Subcutaneous abdominal adipose tissue (tissue), 5 donors: ENCODE data around the gene APOC3.

Experiments used
- H3K27ac ChIP-seq: one replicate; pipeline ENCODE4 v1.7.0; 2013; ENCODE audit warnings: low read depth, mild to moderate bottlenecking, inconsistent platforms, low read length, moderate library complexity
- H3K27me3 ChIP-seq, 5 donors: one replicate each; pipeline ENCODE4 v1.7.0; 2013; ENCODE audit warnings: low read length in 5 of 5, inconsistent platforms in 1 of 5; ENCODE audit not compliant: control insufficient read depth in 5 of 5, insufficient read depth in 4 of 5
- H3K36me3 ChIP-seq, 5 donors: one replicate each; pipeline ENCODE4 v1.7.0; 2013; ENCODE audit warnings: low read length in 5 of 5; ENCODE audit not compliant: control insufficient read depth in 5 of 5, insufficient read depth in 5 of 5
- H3K4me1 ChIP-seq, 5 donors: one replicate each; pipeline ENCODE4 v1.7.0; 2013; ENCODE audit warnings: low read length in 5 of 5, mild to moderate bottlenecking in 3 of 5, moderate library complexity in 1 of 5; ENCODE audit not compliant: control insufficient read depth in 5 of 5, insufficient read depth in 5 of 5
- H3K4me3 ChIP-seq, 5 donors: one replicate each; pipeline ENCODE4 v1.7.0; 2013; ENCODE audit warnings: low read length in 5 of 5, low read depth in 1 of 5
- H3K9ac ChIP-seq, 5 donors: one replicate each; pipeline ENCODE4 v1.7.0; 2013; ENCODE audit warnings: low read length in 5 of 5, mild to moderate bottlenecking in 4 of 5, moderate library complexity in 3 of 5
- H3K9me3 ChIP-seq, 5 donors: one replicate each; pipeline ENCODE4 v1.7.0; 2013; ENCODE audit warnings: low read length in 5 of 5; ENCODE audit not compliant: control insufficient read depth in 5 of 5
- donor health status: healthy.
- donor health status: healthy.
- donor health status: healthy.
- donor health status: healthy.
- donor health status: healthy.

The APOC3 gene

DNA sequence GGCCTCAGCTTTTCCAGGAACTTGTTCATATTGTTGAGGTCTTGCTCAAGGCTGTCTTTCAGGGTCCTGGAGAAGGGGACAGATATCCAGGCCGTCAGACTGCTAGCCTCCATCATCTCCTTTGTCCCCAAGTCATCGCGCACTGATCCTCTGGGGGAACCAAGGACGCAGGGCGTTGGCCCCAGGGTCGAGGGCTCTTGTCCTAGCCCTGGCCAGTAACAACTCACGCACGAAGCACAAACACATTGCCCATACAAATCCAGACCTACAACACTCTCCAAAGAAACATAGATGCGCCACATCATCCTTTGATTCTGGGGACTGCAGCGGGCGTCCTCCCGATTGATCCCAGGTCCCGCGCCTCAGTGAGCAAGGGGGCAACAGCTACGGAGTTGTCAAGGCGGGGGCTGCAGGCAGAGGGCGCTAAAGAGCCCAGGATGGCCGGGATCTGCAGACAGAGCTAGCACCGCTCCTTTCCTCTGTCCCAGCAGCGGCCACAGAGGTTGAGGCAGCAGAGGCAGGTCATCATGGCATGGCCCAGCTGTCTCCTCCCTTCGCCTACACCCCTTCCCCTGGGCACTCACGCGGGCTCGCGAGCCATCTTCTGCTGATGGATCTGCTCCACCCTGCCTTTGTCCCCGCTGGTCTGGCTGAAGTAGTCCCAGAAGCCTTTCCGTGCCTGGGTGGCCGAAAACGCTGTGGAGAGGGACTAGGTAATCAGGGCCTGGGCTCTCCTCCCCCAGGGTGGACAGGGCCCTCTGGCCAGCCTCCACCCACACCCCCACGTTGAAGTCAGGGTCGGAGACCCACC, 38.5 kb upstream of the APOC3 start:
- H3K36me3 ChIP-seq, result peaks cover 0 to 4% (median 2%) of the 10 kb centered on the region in 5 donors
- H3K9me3 ChIP-seq, result no peaks in the 10 kb centered on the region
- H3K4me3 ChIP-seq, result peak overlapping the region in 4 of 5 donors; percentile 41 to 54 (median 48)
- H3K4me1 ChIP-seq, result peaks cover 11 to 48% (median 38%) of the 10 kb centered on the region in 5 donors
- no peaks in the 10 kb centered on the region for H3K27me3 ChIP-seq
- H3K27ac ChIP-seq, result no peak overlapping the region
- peak overlapping the region in 1 of 5 donors; percentile 21 for H3K9ac ChIP-seq

DNA sequence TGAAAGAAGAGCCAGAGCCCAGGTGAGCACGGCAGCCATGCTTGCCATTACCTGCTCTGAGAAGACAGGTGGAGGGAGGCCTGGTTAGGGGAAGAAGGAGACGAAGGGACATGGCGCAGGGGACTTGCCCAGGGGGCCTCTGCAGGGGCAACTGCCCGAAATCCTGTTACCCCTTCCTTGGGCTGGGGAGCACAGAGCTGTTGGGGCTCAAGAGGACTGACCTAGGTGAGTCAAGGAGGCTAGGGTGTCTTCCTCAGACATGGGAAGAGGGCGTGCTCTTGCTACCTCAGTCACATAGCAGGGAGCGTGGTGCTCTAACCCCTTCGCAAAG, 37.9 kb upstream of the APOC3 start, which contains the start of gene APOA5:
Gene APOA5 (minus strand): TSS at position 67 of the 331 bp plus-strand sequence. CDS start 19 bp downstream, at position 48.
- H3K4me3 ChIP-seq, result peak within 1 kb of the TSS in 4 of 5 donors; percentile 41 to 54 (median 48)
- H3K4me1 ChIP-seq, result peaks cover 8 to 42% (median 36%) of the 10 kb centered on the region in 5 donors
- peak within 1 kb of the TSS in 1 of 5 donors; percentile 21 for H3K9ac ChIP-seq
- H3K27me3 ChIP-seq, result no peaks in the 10 kb centered on the region
- no peaks in the 10 kb centered on the region for H3K36me3 ChIP-seq
- H3K9me3 ChIP-seq, result no peaks in the 10 kb centered on the region
- no peak within 1 kb of the TSS for H3K27ac ChIP-seq

DNA sequence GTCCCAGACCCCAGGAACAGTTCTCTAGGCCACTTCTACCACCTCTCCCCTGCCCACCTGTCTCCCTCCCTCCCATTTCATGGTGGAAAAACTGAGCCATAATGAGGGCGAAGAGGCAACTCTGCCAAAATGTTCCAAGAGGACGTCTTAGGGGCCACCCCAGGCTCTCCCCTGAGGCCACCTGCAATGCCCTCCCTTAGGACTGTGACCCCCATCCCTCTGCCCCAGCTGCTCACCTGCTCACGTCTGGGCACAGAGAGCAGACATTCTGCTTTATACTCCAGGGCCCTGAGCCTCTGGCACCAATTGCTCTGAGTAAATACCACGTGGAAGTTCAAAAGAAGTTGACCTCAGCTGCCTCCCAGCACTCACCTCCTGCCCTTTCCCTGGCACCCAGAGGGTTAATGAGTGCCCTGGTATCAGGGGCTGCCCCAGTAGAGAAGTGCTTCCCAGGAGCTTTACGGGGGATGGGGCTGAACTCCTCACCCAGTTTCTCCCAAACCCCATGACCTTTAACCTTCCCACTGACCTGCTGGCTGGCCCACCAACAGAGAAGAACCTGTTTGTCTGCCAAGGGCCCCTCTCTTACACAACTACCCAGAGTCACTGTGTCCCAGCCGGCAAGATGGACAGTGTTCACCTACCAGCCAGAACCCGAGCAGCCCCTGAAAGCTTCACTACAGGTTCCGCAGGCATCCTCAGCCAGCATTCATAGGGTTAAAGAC, 37.4 kb upstream of the APOC3 start:
- Histone ChIP-seq H3K9ac (no peak overlapping the region), H3K36me3 (no peaks in the 10 kb centered on the region), H3K4me1 (peaks cover 4 to 37% (median 30%) of the 10 kb centered on the region in 5 donors), H3K27ac (no peak overlapping the region), H3K27me3 (no peaks in the 10 kb centered on the region), H3K9me3 (no peaks in the 10 kb centered on the region), H3K4me3 (no peak overlapping the region)

DNA sequence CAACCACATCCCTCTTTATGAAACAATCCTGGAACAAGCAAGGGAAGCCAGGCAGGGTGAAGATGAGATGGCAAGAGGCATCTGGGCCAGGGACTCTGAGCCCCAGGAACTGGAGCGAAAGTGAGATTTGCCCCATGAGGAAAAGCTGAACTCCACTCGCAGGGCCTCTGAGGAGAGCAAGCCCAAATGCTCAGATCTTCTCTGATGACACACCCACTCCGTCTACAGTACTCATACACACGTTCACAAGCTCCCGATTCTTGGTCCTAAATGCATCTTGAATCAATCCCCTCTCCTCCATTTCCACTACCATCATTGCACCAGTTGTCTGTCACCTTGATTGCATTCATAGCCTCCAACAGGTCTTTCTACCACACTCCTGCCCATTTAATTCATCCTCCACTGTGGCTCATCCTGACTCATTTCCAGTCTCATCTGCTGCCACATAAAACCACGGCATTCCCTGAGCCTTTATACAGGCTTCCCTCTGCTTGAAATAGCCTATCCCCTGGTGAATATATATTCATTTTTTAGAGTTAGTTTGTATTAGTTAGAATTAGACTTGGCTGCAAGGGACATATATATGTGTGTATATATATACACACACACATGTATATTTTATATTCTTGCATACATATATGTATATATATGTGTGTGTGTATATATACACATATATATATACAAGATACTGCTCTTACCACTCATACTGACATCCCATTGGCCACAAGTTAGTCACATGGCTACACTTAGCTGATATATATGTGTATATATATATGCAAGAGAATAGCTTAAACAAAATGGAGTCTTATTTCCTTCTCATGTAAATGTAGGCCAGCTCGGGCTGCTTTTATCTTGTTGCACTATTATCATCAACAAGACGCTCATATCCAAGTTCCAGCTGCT, 36.6 kb upstream of the APOC3 start:
- Histone ChIP-seq H3K27me3 (no peaks in the 10 kb centered on the region), H3K27ac (no peak overlapping the region), H3K9ac (no peak overlapping the region), H3K9me3 (no peaks in the 10 kb centered on the region), H3K36me3 (no peaks in the 10 kb centered on the region), H3K4me1 (peaks cover 4 to 34% (median 26%) of the 10 kb centered on the region in 5 donors), H3K4me3 (no peak overlapping the region)

DNA sequence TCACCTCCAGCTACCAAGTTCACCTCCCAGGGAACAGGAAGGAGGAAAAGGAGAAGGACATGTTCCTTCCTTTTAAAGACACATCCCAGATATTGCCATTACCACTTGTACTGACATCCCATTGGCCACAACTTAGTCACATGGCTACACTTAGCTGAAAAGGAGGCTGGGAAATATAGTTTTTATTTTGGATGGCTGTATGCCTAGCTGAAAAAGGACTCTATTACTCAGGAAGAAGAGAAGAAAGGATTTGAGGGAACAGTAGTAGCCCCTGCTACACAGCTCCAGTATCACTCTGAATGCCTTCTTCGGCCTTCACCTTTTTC, 36.0 kb upstream of the APOC3 start:
- Histone ChIP-seq H3K4me3 (no peak overlapping the region), H3K27ac (no peak overlapping the region), H3K36me3 (no peaks in the 10 kb centered on the region), H3K9ac (no peak overlapping the region), H3K9me3 (no peaks in the 10 kb centered on the region), H3K27me3 (no peaks in the 10 kb centered on the region), H3K4me1 (peaks cover 0 to 28% (median 20%) of the 10 kb centered on the region in 5 donors)

DNA sequence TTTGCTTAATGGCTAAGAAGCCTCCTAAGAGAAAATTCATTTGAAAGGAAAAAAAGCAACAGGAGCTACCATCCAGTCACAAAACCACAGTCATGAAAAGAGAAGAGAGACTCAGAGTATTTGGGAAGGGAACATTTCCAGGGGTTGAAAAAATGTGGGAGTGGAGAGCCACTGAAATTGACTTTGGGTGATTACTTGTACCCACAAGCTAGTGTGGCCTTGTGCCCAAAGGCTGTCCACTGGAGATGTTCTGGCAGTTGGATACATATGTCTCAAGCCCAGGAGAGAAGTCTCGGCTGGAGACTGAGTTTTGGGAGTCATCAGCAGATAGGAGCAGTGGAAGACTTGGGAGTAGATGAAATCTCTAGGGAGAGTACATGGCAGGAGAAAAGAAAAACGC, 34.9 kb upstream of the APOC3 start:
- Histone ChIP-seq H3K27ac (no peak overlapping the region), H3K4me3 (no peak overlapping the region), H3K9me3 (no peaks in the 10 kb centered on the region), H3K27me3 (no peaks in the 10 kb centered on the region), H3K4me1 (peaks cover 0 to 27% (median 19%) of the 10 kb centered on the region in 5 donors), H3K36me3 (no peaks in the 10 kb centered on the region), H3K9ac (no peak overlapping the region)

DNA sequence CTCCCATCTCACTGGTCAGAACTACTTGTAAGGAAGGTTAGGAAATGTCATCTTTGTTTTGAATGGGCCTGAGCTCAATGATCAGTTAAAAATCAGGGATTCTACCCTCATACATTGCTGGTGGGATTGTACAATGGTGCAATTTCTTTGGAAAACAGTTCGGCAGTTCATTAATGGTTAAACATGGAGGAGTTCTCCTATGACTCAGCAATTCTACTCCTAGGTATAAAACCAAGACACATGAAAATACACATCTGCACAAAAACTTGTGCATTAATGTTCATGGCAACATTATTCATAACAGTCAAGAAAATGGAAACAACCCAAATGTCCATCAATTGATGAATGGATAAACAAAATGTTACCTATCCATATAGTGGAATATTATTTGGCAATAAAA, 33.2 kb upstream of the APOC3 start:
- no peaks in the 10 kb centered on the region for H3K9me3 ChIP-seq
- H3K27me3 ChIP-seq, result no peaks in the 10 kb centered on the region
- H3K27ac ChIP-seq, result no peak overlapping the region
- H3K4me3 ChIP-seq, result no peak overlapping the region
- H3K4me1 ChIP-seq, result peaks cover 0 to 20% (median 12%) of the 10 kb centered on the region in 5 donors
- H3K9ac ChIP-seq, result no peak overlapping the region
- H3K36me3 ChIP-seq, result no peaks in the 10 kb centered on the region

DNA sequence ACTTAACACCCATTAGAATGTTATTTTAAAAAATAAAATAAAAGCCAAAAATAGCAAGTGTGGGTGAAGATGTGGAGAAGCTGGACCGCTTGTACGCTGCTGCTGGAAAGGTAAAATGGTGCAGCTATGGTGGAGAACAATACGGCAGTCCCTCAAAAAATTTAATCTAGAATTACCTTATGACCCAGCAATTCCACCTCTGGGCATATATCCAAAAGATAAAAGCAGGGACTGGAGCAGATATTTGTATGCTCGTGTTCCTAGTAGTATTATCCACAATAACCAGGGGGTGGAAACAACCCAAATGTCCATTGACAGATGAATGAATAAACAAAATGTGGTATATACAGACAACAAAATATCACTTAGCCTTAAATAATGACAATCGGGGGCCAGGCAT, 31.9 kb upstream of the APOC3 start:
- peaks cover 0 to 8% (median 3%) of the 10 kb centered on the region in 5 donors for H3K4me1 ChIP-seq
- H3K27ac ChIP-seq, result no peak overlapping the region
- no peak overlapping the region for H3K4me3 ChIP-seq
- H3K27me3 ChIP-seq, result no peaks in the 10 kb centered on the region
- H3K9ac ChIP-seq, result no peak overlapping the region
- no peaks in the 10 kb centered on the region for H3K9me3 ChIP-seq
- no peaks in the 10 kb centered on the region for H3K36me3 ChIP-seq

DNA sequence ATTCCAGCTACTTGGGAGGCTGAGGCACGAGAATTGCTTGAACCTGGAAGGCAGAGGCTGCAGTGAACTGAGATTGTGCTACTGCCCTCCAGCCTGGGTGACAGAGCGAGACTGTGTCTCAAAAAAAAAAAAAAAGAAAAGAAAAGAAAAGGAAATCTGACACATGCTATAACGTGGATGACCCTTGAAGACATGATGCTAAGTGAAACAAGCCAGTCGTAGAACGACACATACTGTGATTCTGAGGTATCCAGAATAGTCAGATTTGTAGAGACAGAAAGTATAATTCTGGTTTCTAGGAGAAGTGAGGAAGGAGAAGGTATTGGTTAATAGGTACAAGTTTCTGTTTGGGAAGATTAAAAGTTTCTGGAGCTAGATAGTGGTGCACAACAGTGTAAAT, 31.3 kb upstream of the APOC3 start:
- no peak overlapping the region for H3K4me3 ChIP-seq
- no peaks in the 10 kb centered on the region for H3K36me3 ChIP-seq
- peaks cover 0 to 2% (median 0%) of the 10 kb centered on the region in 5 donors for H3K4me1 ChIP-seq
- H3K27me3 ChIP-seq, result no peaks in the 10 kb centered on the region
- H3K9ac ChIP-seq, result no peak overlapping the region
- no peaks in the 10 kb centered on the region for H3K9me3 ChIP-seq
- H3K27ac ChIP-seq, result no peak overlapping the region
